Esophagus (tissue), 2 donors: ENCODE data around the gene SLC27A2. TPM values are rescaled to one million over a fixed set of nuclear protein-coding genes. Genes with fewer than 3 reads are reported as not detected.

ENCODE experiments used
- H3K27ac ChIP-seq, 2 donors: one replicate each; pipeline ENCODE4 v1.5.1; 2013; ENCODE audit warnings: low read depth in 2 of 2, mild to moderate bottlenecking in 2 of 2, inconsistent platforms in 1 of 2, low read length in 1 of 2, moderate library complexity in 1 of 2
- H3K27me3 ChIP-seq, 2 donors: one replicate each; pipeline ENCODE4 v1.6.1; 2013; ENCODE audit warnings: low read length in 2 of 2, control low read depth in 1 of 2, mild to moderate bottlenecking in 1 of 2; ENCODE audit not compliant: insufficient read depth in 2 of 2, control insufficient read depth in 1 of 2
- H3K36me3 ChIP-seq, 2 donors: one replicate each; pipeline ENCODE4 v1.6.1; 2013; ENCODE audit warnings: low read length in 1 of 2; ENCODE audit not compliant: control insufficient read depth in 2 of 2, insufficient read depth in 2 of 2
- H3K4me1 ChIP-seq, 2 donors: one replicate each; pipeline ENCODE4 v1.6.1; 2013; ENCODE audit warnings: low read length in 1 of 2; ENCODE audit not compliant: control insufficient read depth in 2 of 2, insufficient read depth in 2 of 2
- H3K4me3 ChIP-seq, 2 donors: one replicate each; pipeline ENCODE4 v1.5.1; 2013; ENCODE audit warnings: low read length in 2 of 2, mild to moderate bottlenecking in 2 of 2, low read depth in 1 of 2, moderate library complexity in 1 of 2
- H3K9me3 ChIP-seq, 2 donors: one replicate each; pipeline ENCODE4 v1.6.1; 2013; ENCODE audit warnings: mild to moderate bottlenecking in 2 of 2, low read depth in 1 of 2, low read length in 1 of 2, moderate library complexity in 1 of 2; ENCODE audit not compliant: control insufficient read depth in 2 of 2, insufficient read depth in 1 of 2
- WGBS, 2 donors: extraction: QIAGEN DNeasy Blood & Tissue Kit; methylation state at CpG; one replicate each; pipeline ENCODE4 v1.1.7; 2013; 5-methylcytosine and 5-hydroxymethylcytosine counted together
- polyA plus RNA-seq, 2 donors: library from polyadenylated mRNA; stranded (reverse); fragments of 200-250 nt; gene quantifications; one replicate each; pipeline ENCODE4 v1.2.3, GENCODE V29; 2013
- donor health status: healthy with polysubstance abuse.
- donor health status: Bipolar disorder and iron deficiency.

The SLC27A2 gene
- polyA plus RNA-seq, 2 donors, result 2.0 to 2.7 TPM

- 71 to 87% methylated on average over 3 of the region's 3 CpGs for WGBS, 2 donors
- no peak overlapping the region for H3K27ac ChIP-seq
- H3K36me3 ChIP-seq, result no peaks in the 10 kb centered on the region
- H3K4me1 ChIP-seq, result no peaks in the 10 kb centered on the region
- H3K27me3 ChIP-seq, result no peaks in the 10 kb centered on the region
- no peak overlapping the region for H3K4me3 ChIP-seq
- no peaks in the 10 kb centered on the region for H3K9me3 ChIP-seq
These were observed 47.3 kb downstream of the SLC27A2 start for GRCh38 chr15:50229336-50229735.

DNA sequence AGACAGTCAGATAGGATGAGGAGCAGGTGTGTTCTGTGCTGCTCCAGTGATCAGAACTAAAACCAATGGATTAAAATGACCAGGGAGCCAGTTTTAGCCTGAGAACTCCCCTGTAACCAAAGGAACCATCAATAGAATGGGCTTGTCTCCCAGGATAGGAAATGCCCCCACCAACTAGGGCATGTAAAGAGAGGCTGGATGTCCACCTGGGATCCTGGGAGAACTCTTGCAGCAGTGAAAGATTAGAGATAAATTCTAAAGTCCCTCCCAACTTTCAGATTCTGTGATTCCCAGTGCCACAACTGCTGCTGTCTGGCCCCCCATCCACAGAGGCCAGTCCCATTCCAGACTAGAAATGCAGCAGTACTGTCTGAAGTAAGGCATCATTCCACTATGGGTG, 49.8 kb downstream of the SLC27A2 start:
- H3K36me3 ChIP-seq, result no peaks in the 10 kb centered on the region
- no peak overlapping the region for H3K27ac ChIP-seq
- H3K4me1 ChIP-seq, result no peaks in the 10 kb centered on the region
- H3K4me3 ChIP-seq, result no peak overlapping the region
- no peaks in the 10 kb centered on the region for H3K27me3 ChIP-seq
- H3K9me3 ChIP-seq, result no peaks in the 10 kb centered on the region

DNA sequence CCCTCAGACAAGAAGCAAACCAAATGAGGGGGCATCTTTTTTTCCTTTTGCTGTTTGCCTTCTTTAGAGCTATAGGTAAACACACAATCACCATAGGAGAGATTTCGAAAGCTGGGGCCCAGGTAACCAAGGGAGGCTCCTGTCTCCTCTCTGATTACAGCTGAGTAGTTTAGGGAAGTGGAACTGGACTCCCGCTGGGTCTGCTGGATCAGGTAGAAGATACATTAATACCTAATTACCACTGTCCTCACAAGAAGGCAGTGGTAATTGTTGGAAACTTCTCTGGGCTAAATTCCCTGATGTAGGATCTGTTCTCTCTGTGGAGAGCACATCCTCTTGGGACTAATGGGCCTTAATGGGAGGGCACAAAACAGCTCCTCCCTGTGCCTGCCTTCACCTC, 50.8 kb downstream of the SLC27A2 start:
- Histone ChIP-seq H3K27me3 (no peaks in the 10 kb centered on the region), H3K4me1 (no peaks in the 10 kb centered on the region), H3K4me3 (no peak overlapping the region), H3K9me3 (no peaks in the 10 kb centered on the region), H3K36me3 (no peaks in the 10 kb centered on the region), H3K27ac (no peak overlapping the region)
- WGBS, 2 donors, result 88 to 95% methylated on average over 2 of the region's 2 CpGs

- Histone ChIP-seq H3K27ac (no peak overlapping the region), H3K4me3 (no peak overlapping the region), H3K27me3 (no peaks in the 10 kb centered on the region), H3K9me3 (no peaks in the 10 kb centered on the region), H3K4me1 (no peaks in the 10 kb centered on the region), H3K36me3 (no peaks in the 10 kb centered on the region)
These were observed 51.3 kb downstream of the SLC27A2 start for GRCh38 chr15:50233192-50233736.

GRCh38 chr15:50234764-50235163, 52.8 kb downstream of the SLC27A2 start:
- no peaks in the 10 kb centered on the region for H3K9me3 ChIP-seq
- no peaks in the 10 kb centered on the region for H3K27me3 ChIP-seq
- H3K4me3 ChIP-seq, result no peak overlapping the region
- no peaks in the 10 kb centered on the region for H3K36me3 ChIP-seq
- no peaks in the 10 kb centered on the region for H3K4me1 ChIP-seq
- 37 to 41% methylated on average over 2 of the region's 2 CpGs for WGBS, 2 donors
- no peak overlapping the region for H3K27ac ChIP-seq

GRCh38 chr15:50235794-50236193, 53.8 kb downstream of the SLC27A2 start:
- no peak overlapping the region for H3K27ac ChIP-seq
- no peaks in the 10 kb centered on the region for H3K27me3 ChIP-seq
- H3K4me3 ChIP-seq, result no peak overlapping the region
- no peaks in the 10 kb centered on the region for H3K36me3 ChIP-seq
- no peaks in the 10 kb centered on the region for H3K9me3 ChIP-seq
- H3K4me1 ChIP-seq, result no peaks in the 10 kb centered on the region
- WGBS, 2 donors, result 93 to 97% methylated on average over 1 of the region's 1 CpG

- no peak overlapping the region for H3K4me3 ChIP-seq
- 94 to 96% methylated on average over 9 of the region's 9 CpGs for whole genome bisulfite sequencing, 2 donors
These were observed 54.4 kb downstream of the SLC27A2 start for GRCh38 chr15:50236433-50236832.

DNA sequence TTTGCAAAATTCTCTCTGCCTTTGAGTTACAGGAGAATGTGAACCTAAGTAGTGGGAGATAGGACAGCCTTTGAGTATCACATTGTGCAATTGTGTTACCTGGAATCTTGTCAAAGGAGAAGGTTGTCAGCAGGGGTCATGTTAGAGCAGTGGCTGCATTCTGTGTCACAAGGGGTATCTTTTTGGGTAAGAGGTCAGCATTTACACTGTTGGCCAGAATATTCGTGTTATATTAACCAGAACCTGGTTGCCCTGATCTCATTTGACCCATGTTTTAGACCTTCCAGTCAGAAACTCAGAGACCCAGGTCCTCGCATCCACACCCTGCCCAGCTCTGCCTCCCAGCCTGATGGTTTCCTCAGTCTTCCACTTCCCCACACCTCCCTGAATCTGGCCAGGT, 56.3 kb downstream of the SLC27A2 start:
- no peaks in the 10 kb centered on the region for H3K27me3 ChIP-seq
- no peaks in the 10 kb centered on the region for H3K4me1 ChIP-seq
- no peak overlapping the region for H3K4me3 ChIP-seq
- 89 to 91% methylated on average over 2 of the region's 2 CpGs for WGBS, 2 donors
- no peaks in the 10 kb centered on the region for H3K9me3 ChIP-seq
- no peaks in the 10 kb centered on the region for H3K36me3 ChIP-seq
- no peak overlapping the region for H3K27ac ChIP-seq

More at GRCh38 chr15:50236433-50236832, 54.4 kb downstream of the SLC27A2 start:
- Histone ChIP-seq H3K9me3 (no peaks in the 10 kb centered on the region), H3K4me1 (no peaks in the 10 kb centered on the region), H3K27ac (no peak overlapping the region), H3K27me3 (no peaks in the 10 kb centered on the region), H3K36me3 (no peaks in the 10 kb centered on the region)

GRCh38 chr15:50241684-50242450, 59.9 kb downstream of the SLC27A2 start:
- Histone ChIP-seq H3K27ac (no peak overlapping the region), H3K9me3 (no peaks in the 10 kb centered on the region), H3K4me3 (no peak overlapping the region), H3K27me3 (no peaks in the 10 kb centered on the region), H3K36me3 (no peaks in the 10 kb centered on the region), H3K4me1 (no peaks in the 10 kb centered on the region)
- 68 to 70% methylated on average over 5 of the region's 5 CpGs for WGBS, 2 donors

DNA sequence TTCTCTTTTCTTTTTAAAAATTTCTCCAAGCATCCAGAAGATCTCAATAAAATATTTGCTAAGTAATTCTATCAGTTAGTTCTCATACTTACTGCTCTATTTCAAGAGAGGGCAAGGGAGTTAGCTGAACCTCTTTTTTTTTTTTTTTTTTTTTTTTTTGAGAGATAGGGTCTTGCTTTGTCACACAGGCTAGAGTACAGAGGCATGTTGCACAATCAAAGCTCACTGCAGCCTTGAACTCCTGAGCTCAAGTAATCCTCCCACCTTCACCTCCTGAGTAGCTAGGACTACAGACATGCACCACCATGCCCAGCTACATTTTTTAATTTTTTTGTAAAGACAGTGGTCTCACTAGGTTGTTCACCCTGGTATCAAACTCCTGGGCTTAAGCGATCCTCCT, 62.2 kb downstream of the SLC27A2 start:
- Histone ChIP-seq H3K27me3 (no peaks in the 10 kb centered on the region), H3K36me3 (no peaks in the 10 kb centered on the region), H3K27ac (no peak overlapping the region), H3K9me3 (no peaks in the 10 kb centered on the region), H3K4me1 (peaks cover 0 to 5% of the 10 kb centered on the region in 2 donors), H3K4me3 (no peak overlapping the region)
- WGBS, 2 donors, result 99 to 100% methylated on average over 1 of the region's 1 CpG
